Fibroblast of peridontal ligament (primary cell): ENCODE data around the gene MANSC1.
"Not testable (repeated sequence)": the region's sequence is repeated elsewhere in the genome, so short reads cannot be mapped to it uniquely, and the experiment has no call there.

Experiments
- DNase-seq: peaks from one replicate; pipeline ENCODE4 v3.0.0-alpha.2; 2010; ENCODE audit errors: extremely low read depth

The MANSC1 gene

GRCh38 chr12:12365446-12365802, 15.4 kb upstream of the MANSC1 start:
- no peak for DNase-seq

GRCh38 chr12:12364787-12365445, 14.9 kb upstream of the MANSC1 start:
- DNase-seq: no peak

- no peak for DNase-seq
Observed at GRCh38 chr12:12358528-12358927, 8.5 kb upstream of the MANSC1 start.

- peak; percentile 40 for DNase-seq
Observed at GRCh38 chr12:12357719-12358461, 7.8 kb upstream of the MANSC1 start.

- DNase-seq: peak; percentile 84
Observed at GRCh38 chr12:12356896-12357718, 7.1 kb upstream of the MANSC1 start, which contains the start of gene BORCS5. Gene BORCS5 (plus strand): TSS chr12:12357078. CDS start chr12:12357452, 374 bp downstream.

- DNase-seq: no peak
Observed at GRCh38 chr12:12356467-12356895, 6.4 kb upstream of the MANSC1 start.

GRCh38 chr12:12353807-12354206, 3.8 kb upstream of the MANSC1 start:
- DNase-seq: no peak

GRCh38 chr12:12353276-12353675, 3.2 kb upstream of the MANSC1 start:
- DNase-seq: no peak

- not testable (repeated sequence) for DNase-seq
Observed at GRCh38 chr12:12351468-12352185, 1.6 kb upstream of the MANSC1 start.

GRCh38 chr12:12350868-12351463, 924 bp upstream of the MANSC1 start:
- DNase-seq: no peak

- DNase-seq: no peak
Observed at GRCh38 chr12:12338527-12339168, 11.4 kb downstream of the MANSC1 start.

GRCh38 chr12:12336511-12336910, 13.5 kb downstream of the MANSC1 start:
- DNase-seq: no peak

- no peak for DNase-seq
Observed at GRCh38 chr12:12336049-12336411, 14.0 kb downstream of the MANSC1 start.

- peak; percentile 33 for DNase-seq
Observed at GRCh38 chr12:12334367-12335040, 15.5 kb downstream of the MANSC1 start.

GRCh38 chr12:12333407-12334366, 16.4 kb downstream of the MANSC1 start:
- DNase-seq: no peak

- no peak for DNase-seq
Observed at GRCh38 chr12:12331896-12332295, 18.1 kb downstream of the MANSC1 start.

GRCh38 chr12:12331244-12331771, 18.7 kb downstream of the MANSC1 start:
- DNase-seq: no peak

GRCh38 chr12:12327802-12328201, 22.2 kb downstream of the MANSC1 start:
- DNase-seq: peak; percentile 82

- DNase-seq: no peak
Observed at GRCh38 chr12:12326262-12326661, 23.8 kb downstream of the MANSC1 start.
